RWPE1 (cell line): ENCODE measurements around the gene MDM2.

Experiments
- CTCF ChIA-PET: fragments of 350-600 bp; sonication (Branson Sonifier 250); formaldehyde crosslinking; extraction: SDS; loops from one replicate; lab custom pipeline; 2021; lab: Yijun Ruan, JAX
- POLR2A ChIA-PET: fragments of 400-600 bp; formaldehyde crosslinking; extraction: SDS; loops from one replicate; lab custom pipeline; 2020; ENCODE audit warnings: antibody characterized with exemption; ENCODE audit not compliant: low non-redundant PET; lab: Yijun Ruan, JAX
- DNase-seq: peaks from one replicate; pipeline ENCODE4 v3.0.0; 2012; ENCODE audit warnings: low spot score
- H3K27ac ChIP-seq: fragments of 450-650 bp; 2 replicates; pipeline ENCODE4 v1.5.1; 2017
- TF ChIP-seq, protein P1 (sequence below): fragments of 450-650 bp; conservative IDR thresholded peaks from 2 replicates; pipeline ENCODE4 v1.5.1; 2017; ENCODE audit warnings: low read depth, mild to moderate bottlenecking

The MDM2 gene

DNA sequence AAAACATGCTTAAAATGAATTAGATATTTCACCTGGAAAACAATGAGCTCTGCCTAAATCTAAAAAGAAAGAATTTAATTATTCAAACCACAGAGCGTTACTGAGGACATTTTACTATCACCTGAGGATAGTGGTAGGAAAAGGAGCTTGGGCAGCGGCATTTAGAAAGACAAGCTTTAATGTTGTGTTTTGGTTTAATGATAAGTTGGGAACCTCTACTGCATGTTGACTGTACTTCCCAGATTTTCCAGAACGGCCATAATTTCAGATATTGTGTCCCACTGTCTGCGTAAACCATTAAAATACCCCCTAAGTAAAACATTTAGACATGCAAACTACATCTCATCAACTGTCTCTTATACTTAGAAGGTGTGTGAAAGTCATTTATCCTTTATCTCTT is 69.6 kb downstream of the MDM2 start:
- no peak overlapping the region for H3K27ac ChIP-seq
- ChIA-PET CTCF (interaction anchor here (1.2 kb wide), 1 partner anchor 13 kb away, joined by 3 read pairs; no protein-coding TSS in a partner anchor), POLR2A (no interaction called here)
- TF ChIP-seq, protein P1, sequence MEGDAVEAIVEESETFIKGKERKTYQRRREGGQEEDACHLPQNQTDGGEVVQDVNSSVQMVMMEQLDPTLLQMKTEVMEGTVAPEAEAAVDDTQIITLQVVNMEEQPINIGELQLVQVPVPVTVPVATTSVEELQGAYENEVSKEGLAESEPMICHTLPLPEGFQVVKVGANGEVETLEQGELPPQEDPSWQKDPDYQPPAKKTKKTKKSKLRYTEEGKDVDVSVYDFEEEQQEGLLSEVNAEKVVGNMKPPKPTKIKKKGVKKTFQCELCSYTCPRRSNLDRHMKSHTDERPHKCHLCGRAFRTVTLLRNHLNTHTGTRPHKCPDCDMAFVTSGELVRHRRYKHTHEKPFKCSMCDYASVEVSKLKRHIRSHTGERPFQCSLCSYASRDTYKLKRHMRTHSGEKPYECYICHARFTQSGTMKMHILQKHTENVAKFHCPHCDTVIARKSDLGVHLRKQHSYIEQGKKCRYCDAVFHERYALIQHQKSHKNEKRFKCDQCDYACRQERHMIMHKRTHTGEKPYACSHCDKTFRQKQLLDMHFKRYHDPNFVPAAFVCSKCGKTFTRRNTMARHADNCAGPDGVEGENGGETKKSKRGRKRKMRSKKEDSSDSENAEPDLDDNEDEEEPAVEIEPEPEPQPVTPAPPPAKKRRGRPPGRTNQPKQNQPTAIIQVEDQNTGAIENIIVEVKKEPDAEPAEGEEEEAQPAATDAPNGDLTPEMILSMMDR: no peak
- DNase-seq: no peak

DNA sequence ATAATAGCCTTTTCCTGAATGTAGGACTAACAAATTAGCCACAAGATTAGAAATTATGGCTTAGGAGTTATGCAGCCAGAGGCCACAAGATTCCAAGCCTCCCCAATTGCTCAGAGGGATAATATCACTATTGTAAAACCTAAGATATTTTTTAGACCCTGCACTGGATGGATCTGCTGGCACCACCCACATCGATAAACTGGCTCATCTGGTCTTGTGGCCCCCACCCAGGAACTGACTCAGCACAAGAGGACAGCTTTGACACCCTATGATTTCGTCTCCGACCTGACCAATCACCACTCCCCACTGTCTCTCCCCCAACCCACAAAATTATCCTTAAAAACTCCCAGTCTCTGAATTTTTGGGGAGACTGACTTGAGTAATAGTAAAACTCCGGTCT is 70.3 kb downstream of the MDM2 start:
- ChIA-PET CTCF (no interaction called here), POLR2A (no interaction called here)
- no peak for DNase-seq
- no peak overlapping the region for H3K27ac ChIP-seq
- TF ChIP-seq, protein P1: no peak

- POLR2A ChIA-PET: no interaction called here
- no peak overlapping the region for H3K27ac ChIP-seq
- TF ChIP-seq, protein P1: no peak
- no peak for DNase-seq
- CTCF ChIA-PET: interaction anchor here (1.5 kb wide), 1 partner anchor 191 kb away, joined by 3 read pairs; no protein-coding TSS in a partner anchor
These were observed 70.9 kb downstream of the MDM2 start for GRCh38 chr12:68878846-68879245.

DNA sequence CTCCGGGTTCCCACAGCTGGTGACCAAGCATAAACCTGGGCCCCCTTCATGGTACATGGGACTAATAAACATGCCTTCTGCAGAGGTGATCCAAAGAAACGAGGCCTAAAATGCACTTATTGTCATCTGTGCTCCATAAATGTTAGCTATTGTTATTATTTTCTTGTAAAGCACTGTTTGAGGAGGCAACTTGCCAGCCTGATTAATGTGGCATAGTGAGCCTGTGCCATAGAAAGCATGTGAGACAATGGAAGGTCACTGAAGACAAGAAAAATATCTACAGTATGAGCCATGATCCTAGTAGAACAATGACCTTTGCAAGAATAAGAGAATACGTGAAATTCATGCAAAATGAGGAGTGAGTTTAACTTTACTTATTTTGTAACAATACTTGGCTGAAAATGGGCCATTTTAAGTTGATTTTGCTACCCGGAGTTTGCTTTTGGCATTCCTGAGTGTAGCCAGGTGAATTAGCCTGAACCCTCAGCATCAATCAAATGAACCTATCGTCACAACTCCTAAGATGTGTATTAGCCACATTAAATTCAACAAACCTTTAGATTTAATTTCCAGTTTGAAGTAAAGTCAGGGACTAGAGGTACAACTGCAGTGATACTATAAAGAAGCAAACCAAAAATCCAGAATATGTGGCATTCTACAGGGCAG is 72.8 kb downstream of the MDM2 start:
- DNase-seq: no peak
- ChIA-PET POLR2A (no interaction called here), CTCF (no interaction called here)
- TF ChIP-seq, protein P1: no peak
- H3K27ac ChIP-seq: no peak overlapping the region

GRCh38 chr12:68882251-68882964 is 74.4 kb downstream of the MDM2 start:
- DNase-seq: no peak
- ChIA-PET POLR2A (no interaction called here), CTCF (no interaction called here)
- no peak overlapping the region for H3K27ac ChIP-seq
- TF ChIP-seq, protein P1: no peak

DNA sequence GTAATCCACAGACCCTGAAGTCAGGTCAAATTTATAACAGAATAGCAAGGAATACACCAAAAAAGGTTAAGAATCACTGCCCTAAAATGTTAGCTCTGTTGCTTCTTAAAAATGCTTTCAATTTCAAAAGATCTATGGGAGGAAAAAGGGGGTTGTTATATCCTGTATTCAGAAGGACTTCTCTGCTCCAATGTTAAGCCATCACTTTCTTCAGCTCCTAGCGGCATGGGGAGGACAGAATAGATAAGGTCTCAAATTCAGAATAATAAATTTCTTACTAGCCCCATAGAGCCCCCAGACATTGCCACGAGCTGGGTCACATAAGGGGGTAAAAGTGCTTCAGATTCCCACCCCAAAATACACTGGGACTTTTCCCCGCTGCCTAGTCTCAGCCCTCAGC is 75.2 kb downstream of the MDM2 start:
- DNase-seq: no peak
- TF ChIP-seq, protein P1: no peak
- ChIA-PET POLR2A (no interaction called here), CTCF (no interaction called here)
- no peak overlapping the region for H3K27ac ChIP-seq
